ENCODE measurements around the gene ZBTB16.

The ZBTB16 gene

GRCh38 chr11:114059278-114059983 lies at the start of gene ZBTB16:
ZBTB16 (plus strand) TSS chr11:114059711; CDS start chr11:114063301, 3,590 bp downstream.
- DNase-seq (ENCODE audit: low spot score) (peak; percentile 53), FAIRE-seq (no peak)

- peak; percentile 65 for FAIRE-seq
- DNase-seq (ENCODE audit: low spot score), result no peak
Observed at GRCh38 chr11:114010931-114011330, 48.6 kb upstream of the ZBTB16 start.

- DNase-seq (ENCODE audit: low spot score) (no peak), FAIRE-seq (no peak)
Observed at GRCh38 chr11:114011443-114011842, 48.1 kb upstream of the ZBTB16 start.

- DNase-seq (ENCODE audit: low spot score) (no peak), FAIRE-seq (no peak)
Observed at GRCh38 chr11:114015117-114015516, 44.4 kb upstream of the ZBTB16 start.

- FAIRE-seq (no peak), DNase-seq (ENCODE audit: low spot score) (no peak)
Observed at GRCh38 chr11:114016986-114017385, 42.5 kb upstream of the ZBTB16 start.

GRCh38 chr11:114017723-114018122 lies 41.8 kb upstream of the ZBTB16 start:
- DNase-seq (ENCODE audit: low spot score) (peak; percentile 55), FAIRE-seq (peak; percentile 70)

GRCh38 chr11:114019046-114019445 lies 40.5 kb upstream of the ZBTB16 start:
- DNase-seq (ENCODE audit: low spot score) (no peak), FAIRE-seq (no peak)

- no peak for FAIRE-seq
Observed at GRCh38 chr11:114019574-114019973, 39.9 kb upstream of the ZBTB16 start.

GRCh38 chr11:114025329-114025907 lies 34.1 kb upstream of the ZBTB16 start:
- FAIRE-seq, result peak; percentile 30
- DNase-seq (ENCODE audit: low spot score), result no peak

More at GRCh38 chr11:114019574-114019973, 39.9 kb upstream of the ZBTB16 start:
- DNase-seq (ENCODE audit: low spot score), result no peak

- FAIRE-seq (no peak), DNase-seq (ENCODE audit: low spot score) (no peak)
Observed at GRCh38 chr11:114026355-114026754, 33.2 kb upstream of the ZBTB16 start.

GRCh38 chr11:114027391-114027790 lies 32.1 kb upstream of the ZBTB16 start:
- DNase-seq (ENCODE audit: low spot score) (no peak), FAIRE-seq (no peak)

GRCh38 chr11:114027926-114028325 lies 31.6 kb upstream of the ZBTB16 start:
- no peak for FAIRE-seq

GRCh38 chr11:114031246-114031966 lies 28.1 kb upstream of the ZBTB16 start:
- FAIRE-seq, result no peak
- DNase-seq (ENCODE audit: low spot score), result no peak

More at GRCh38 chr11:114027926-114028325, 31.6 kb upstream of the ZBTB16 start:
- no peak for DNase-seq (ENCODE audit: low spot score)

GRCh38 chr11:114031967-114032320 lies 27.6 kb upstream of the ZBTB16 start:
- DNase-seq (ENCODE audit: low spot score), result no peak
- no peak for FAIRE-seq

- no peak for FAIRE-seq
- no peak for DNase-seq (ENCODE audit: low spot score)
Observed at GRCh38 chr11:114033066-114033465, 26.4 kb upstream of the ZBTB16 start.

GRCh38 chr11:114033572-114033971 lies 25.9 kb upstream of the ZBTB16 start:
- FAIRE-seq, result no peak

GRCh38 chr11:114034956-114035355 lies 24.6 kb upstream of the ZBTB16 start:
- FAIRE-seq (no peak), DNase-seq (ENCODE audit: low spot score) (no peak)

More at GRCh38 chr11:114033572-114033971, 25.9 kb upstream of the ZBTB16 start:
- no peak for DNase-seq (ENCODE audit: low spot score)

GRCh38 chr11:114036147-114036811 lies 23.2 kb upstream of the ZBTB16 start:
- peak; percentile 89 for DNase-seq (ENCODE audit: low spot score)
- peak; percentile 79 for FAIRE-seq

GRCh38 chr11:114036958-114037357 lies 22.6 kb upstream of the ZBTB16 start:
- FAIRE-seq (no peak), DNase-seq (ENCODE audit: low spot score) (no peak)

GRCh38 chr11:114039551-114039950 lies 20.0 kb upstream of the ZBTB16 start:
- DNase-seq (ENCODE audit: low spot score) (no peak), FAIRE-seq (no peak)

GRCh38 chr11:114040706-114041211 lies 18.8 kb upstream of the ZBTB16 start:
- peak; percentile 71 for DNase-seq (ENCODE audit: low spot score)
- no peak for FAIRE-seq

- FAIRE-seq, result peak; percentile 27
Observed at GRCh38 chr11:114042234-114042633, 17.3 kb upstream of the ZBTB16 start.

More at GRCh38 chr11:114042234-114042633, 17.3 kb upstream of the ZBTB16 start:
- DNase-seq (ENCODE audit: low spot score), result no peak

Measured in urothelium cell line (cell line).